Measurements from ENCODE around the gene ADD3. TPM values are rescaled to one million over a fixed set of nuclear protein-coding genes. Genes with fewer than 3 reads are reported as not detected.

Gene ADD3
- total RNA-seq, 1 experiment from 2014 or later: 57.8 TPM

DNA sequence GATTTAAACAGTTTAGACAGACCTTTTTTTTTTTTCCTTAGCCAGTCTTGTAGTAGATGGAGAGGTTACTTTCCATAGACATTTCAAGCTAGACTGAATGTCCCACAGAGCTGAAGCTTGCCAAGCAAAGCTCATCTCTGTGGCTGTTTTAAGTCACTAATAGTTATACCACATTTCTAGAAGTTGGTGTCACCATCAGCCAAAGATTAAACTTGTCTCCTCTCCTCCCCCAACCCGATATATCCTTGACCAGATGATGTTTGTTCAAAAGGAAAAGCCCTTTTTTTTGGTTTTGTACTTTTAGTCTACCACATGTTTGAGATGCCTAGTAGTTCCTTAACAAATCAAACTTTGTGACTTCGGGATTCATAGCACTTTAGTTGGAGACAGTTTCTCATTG is 66.1 kb downstream of the ADD3 start:
- no peak for DNase-seq
- Histone ChIP-seq H3K27ac (no peak overlapping the region), H3K4me1 (peaks cover 60% of the 10 kb centered on the region)

DNA sequence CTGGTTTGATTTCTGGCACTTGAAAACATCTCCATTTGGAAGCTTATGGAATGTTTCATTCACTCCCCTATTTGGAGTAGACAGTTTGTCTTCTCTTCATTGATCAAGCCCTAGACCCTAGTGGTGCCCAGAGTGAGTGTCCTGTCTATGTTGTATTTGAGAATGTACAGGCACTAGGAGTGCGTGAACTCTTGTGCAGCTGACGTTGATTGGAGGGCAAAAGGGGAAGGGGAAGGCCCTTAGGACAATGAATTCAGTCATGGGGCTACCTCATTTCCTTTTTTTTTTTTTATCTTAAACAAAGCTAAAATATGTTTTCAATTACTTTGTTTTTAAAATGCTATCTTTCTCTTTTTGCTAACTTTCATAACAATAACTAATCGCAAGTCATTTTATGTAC is 66.5 kb downstream of the ADD3 start:
- no peaks in the 10 kb centered on the region for H3K9me3 ChIP-seq (replicated peaks)
- no peaks in the 10 kb centered on the region for H3K36me3 ChIP-seq
- H3K4me3 ChIP-seq: no peak overlapping the region
- DNase-seq: peak; percentile 17 to 38
- no peaks in the 10 kb centered on the region for H3K27me3 ChIP-seq
- peak overlapping the region; percentile 49 for H3K27ac ChIP-seq
- peaks cover 57% of the 10 kb centered on the region for H3K4me1 ChIP-seq

More for the DNA sequence above, 66.1 kb downstream of the ADD3 start:
- Histone ChIP-seq H3K9me3 (replicated peaks) (no peaks in the 10 kb centered on the region), H3K36me3 (no peaks in the 10 kb centered on the region), H3K27me3 (no peaks in the 10 kb centered on the region), H3K4me3 (no peak overlapping the region)

DNA sequence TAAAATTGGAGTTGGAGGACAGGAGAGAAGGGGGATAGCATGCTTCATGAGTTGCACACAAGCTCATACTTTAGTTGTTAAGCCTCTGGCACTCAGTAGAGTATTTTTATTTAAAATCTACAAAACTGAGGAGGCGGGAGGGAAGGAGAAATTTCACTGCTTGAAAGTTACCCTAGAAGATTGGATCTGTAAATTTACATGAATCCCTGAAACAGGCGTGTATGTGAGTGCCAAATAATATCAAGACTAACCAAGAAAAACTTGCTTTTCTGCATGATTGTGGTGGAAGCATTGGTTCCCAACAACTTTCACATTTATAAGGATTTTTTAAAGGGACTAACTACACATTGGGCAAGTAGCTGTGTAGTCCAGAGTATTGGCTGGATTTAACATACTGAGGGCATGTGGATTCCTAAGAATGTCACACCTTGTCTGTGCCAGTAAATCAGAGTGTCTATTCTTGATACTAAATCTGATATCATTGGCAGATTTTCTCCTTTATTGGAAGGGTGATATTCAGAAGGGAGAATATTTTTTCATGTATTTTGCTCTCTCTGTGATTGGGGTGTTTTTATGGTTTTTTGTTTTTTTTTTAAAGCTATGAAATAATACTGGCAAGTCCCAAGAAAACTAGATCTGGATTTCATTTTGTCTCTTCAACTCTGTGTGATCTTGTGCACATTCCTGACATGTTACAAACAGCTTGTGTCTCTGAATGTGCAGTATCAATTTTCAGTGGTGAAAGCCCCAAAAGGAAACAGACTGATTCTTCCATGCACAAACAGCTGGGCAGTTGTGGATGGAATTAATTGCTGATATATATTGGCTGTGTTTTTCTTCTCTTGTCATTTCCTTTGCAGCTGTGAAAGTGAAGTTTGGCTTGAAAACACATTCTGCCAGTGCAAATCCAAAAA is 67.2 kb downstream of the ADD3 start:
- Histone ChIP-seq H3K9me3 (replicated peaks) (no peaks in the 10 kb centered on the region), H3K36me3 (no peaks in the 10 kb centered on the region), H3K27me3 (no peaks in the 10 kb centered on the region), H3K27ac (peak overlapping the region; percentile 49), H3K4me3 (no peak overlapping the region), H3K4me1 (peaks cover 50% of the 10 kb centered on the region)
- peak; percentile 53 to 85 for DNase-seq

DNA sequence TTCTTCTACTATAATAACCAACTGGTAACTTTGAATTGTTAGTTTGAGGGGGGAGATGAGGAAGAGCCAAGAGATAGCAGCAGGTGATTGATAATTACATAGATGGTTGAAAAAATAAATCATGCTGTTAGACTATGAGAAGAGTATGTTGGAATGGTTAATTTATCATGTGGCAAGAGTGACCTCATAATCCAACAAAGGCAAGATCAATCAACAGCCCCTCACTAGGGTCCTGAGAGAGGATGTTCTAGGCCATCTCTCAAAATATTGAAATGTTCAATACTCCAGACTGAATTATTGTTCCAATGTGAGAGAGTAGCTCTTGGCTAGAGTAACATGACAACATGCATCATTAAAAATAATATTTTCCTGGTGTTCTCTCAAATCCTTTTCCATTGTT is 67.9 kb downstream of the ADD3 start:
- Histone ChIP-seq H3K27me3 (no peaks in the 10 kb centered on the region), H3K4me3 (no peak overlapping the region), H3K27ac (peak overlapping the region; percentile 49), H3K36me3 (no peaks in the 10 kb centered on the region), H3K4me1 (peaks cover 47% of the 10 kb centered on the region), H3K9me3 (replicated peaks) (no peaks in the 10 kb centered on the region)
- DNase-seq: no peak

DNA sequence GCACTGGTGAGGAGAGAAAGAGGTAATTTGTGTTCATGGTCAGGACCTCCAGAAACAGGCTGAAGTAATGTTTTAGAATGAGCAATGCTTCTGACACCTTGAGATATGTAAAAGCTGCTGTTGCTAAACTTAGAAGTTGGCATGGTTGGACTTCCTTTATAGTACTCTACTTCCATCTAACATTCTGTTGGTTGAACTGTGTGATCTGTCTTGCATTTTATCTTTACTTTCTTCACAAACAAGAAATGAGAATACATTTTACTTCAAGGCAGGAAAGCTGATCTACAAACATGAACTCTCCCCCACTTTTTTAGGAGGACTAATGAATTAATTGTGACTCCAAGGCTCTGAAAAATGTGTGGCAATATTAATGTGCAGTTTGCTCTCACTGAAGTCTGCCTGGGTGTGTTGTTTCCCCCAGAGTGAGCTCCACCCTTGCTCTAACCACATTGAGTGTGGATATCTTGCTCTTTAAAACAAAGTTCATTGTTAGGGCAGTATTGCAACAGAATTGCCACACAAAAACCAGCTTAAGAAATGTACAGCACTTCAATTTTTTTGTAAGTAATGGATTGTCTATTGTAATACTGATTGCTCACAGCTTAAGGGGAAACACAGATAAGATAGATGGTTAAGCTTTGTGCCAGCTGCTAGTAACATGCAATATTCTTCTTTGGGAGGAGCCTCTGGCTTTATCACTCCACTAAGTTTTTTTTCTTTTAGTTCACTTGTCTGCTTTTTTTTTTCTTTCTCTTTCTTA is 69.0 kb downstream of the ADD3 start:
- peak overlapping the region; percentile 27 for H3K27ac ChIP-seq
- H3K4me3 ChIP-seq: no peak overlapping the region

DNA sequence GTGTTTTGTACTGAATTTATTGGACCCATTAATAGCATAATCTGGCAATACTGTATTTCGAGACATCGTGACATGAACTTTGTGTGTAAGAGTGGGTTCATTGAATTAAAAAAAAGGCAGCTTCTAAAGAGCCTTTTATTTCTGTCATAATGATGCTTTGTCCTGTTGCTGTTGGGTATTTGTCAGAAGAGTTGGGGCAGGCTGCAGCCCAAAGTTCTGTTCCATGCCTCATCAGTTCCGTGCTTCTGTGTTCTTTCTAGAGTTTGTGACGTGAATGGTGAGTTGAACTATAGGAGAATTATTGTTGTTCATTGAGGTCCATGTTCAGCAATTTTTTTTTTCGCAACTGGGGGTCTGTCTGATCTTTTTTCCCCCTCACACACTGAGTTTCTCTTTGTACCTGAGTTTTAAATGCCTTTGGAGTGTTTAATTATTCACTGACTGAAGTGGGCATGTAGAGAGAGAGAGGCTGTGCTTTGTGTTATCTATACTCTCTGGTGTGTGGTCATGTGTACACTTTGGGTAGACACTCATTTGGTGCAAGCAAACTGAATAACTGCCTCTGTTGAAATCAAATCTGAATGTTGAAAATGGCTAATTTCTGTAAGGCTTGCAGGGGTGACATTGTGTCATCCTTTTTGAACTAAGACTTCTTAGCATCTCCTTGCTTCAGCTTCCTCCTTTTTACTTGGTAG is 69.8 kb downstream of the ADD3 start:
- Histone ChIP-seq H3K27me3 (no peaks in the 10 kb centered on the region), H3K9me3 (replicated peaks) (0 out of 2 replicates have a peak, but pooled peaks cover 3% of the 10 kb centered on the region), H3K4me3 (no peak overlapping the region), H3K36me3 (no peaks in the 10 kb centered on the region), H3K4me1 (peaks cover 50% of the 10 kb centered on the region), H3K27ac (no peak overlapping the region)
- no peak for DNase-seq

More for the DNA sequence above, 69.0 kb downstream of the ADD3 start:
- H3K9me3 ChIP-seq (replicated peaks): no peaks in the 10 kb centered on the region
- no peaks in the 10 kb centered on the region for H3K27me3 ChIP-seq
- peak; percentile 11 to 47 for DNase-seq
- no peaks in the 10 kb centered on the region for H3K36me3 ChIP-seq
- H3K4me1 ChIP-seq: peaks cover 50% of the 10 kb centered on the region

DNA sequence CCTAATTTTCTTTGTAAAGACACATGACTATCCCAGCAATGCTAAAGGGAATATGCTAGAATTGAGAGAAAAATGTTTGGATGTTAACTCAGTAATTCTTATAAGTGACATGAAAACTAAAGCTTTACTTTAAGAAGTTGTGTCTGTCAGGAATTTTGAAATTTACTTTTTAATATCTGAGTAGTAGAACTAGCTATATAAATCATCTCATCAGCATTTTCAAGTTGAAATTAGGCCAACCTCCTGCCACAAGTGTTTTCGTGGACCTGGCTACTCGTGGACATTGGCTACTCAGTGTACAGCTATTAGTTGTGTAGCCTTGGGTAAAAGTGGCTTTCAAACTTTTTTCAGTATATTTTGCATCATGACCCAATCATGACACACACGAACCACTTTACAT is 70.5 kb downstream of the ADD3 start:
- Histone ChIP-seq H3K27ac (no peak overlapping the region), H3K27me3 (no peaks in the 10 kb centered on the region), H3K9me3 (replicated peaks) (0 out of 2 replicates have a peak, but pooled peaks cover 5% of the 10 kb centered on the region), H3K4me1 (peaks cover 50% of the 10 kb centered on the region), H3K36me3 (no peaks in the 10 kb centered on the region), H3K4me3 (no peak overlapping the region)
- no peak for DNase-seq

DNA sequence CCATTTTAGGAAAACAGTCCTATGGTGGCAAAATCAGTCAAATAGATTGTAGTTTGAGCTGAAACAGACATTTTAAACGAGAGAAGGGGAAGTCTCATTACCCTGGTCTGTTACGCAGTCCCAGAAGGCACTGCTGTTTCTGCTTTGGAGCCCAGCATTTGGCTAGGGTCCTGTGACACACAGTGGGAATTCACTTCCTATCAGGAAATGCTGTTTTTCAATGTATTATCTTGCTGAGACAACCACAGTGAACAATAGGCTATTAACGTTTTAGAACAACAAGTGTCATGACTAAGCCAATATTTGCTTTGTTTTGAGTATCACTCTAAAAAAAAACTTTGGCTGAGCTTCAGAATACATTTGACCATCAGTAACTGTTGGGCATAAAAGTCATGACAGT is 74.1 kb downstream of the ADD3 start:
- H3K4me1 ChIP-seq: peaks cover 20% of the 10 kb centered on the region
- 0 out of 2 replicates have a peak, but pooled peaks cover 5% of the 10 kb centered on the region for H3K9me3 ChIP-seq (replicated peaks)
- DNase-seq: no peak
- H3K36me3 ChIP-seq: no peaks in the 10 kb centered on the region
- no peaks in the 10 kb centered on the region for H3K27me3 ChIP-seq
- H3K27ac ChIP-seq: no peak overlapping the region
- no peak overlapping the region for H3K4me3 ChIP-seq

DNA sequence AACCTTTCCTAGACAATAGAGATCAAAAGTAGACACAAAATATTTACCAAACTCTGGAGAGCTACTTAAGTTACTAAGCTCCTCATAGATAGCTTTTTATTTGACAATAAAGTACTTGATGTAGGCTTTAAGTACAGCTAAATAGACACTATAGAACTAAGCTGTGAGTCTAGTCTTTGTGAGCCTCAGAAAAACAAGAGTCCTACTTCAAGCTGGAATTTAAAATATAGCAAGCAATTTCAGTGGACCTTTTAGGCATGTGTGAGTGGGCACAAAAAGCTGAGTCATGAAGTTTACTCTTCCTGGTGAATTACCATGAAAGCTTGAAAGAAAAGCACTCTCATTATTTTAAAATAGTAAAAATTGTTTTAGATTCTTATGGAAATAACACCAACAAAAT is 76.1 kb downstream of the ADD3 start:
- DNase-seq: no peak
- no peaks in the 10 kb centered on the region for H3K27me3 ChIP-seq
- H3K36me3 ChIP-seq: no peaks in the 10 kb centered on the region
- peaks cover 7% of the 10 kb centered on the region; the same call in 1 of the 2 replicates for H3K4me1 ChIP-seq
- H3K9me3 ChIP-seq (replicated peaks): 0 out of 2 replicates have a peak, but pooled peaks cover 5% of the 10 kb centered on the region
- H3K4me3 ChIP-seq: no peak overlapping the region
- H3K27ac ChIP-seq: no peak overlapping the region

DNA sequence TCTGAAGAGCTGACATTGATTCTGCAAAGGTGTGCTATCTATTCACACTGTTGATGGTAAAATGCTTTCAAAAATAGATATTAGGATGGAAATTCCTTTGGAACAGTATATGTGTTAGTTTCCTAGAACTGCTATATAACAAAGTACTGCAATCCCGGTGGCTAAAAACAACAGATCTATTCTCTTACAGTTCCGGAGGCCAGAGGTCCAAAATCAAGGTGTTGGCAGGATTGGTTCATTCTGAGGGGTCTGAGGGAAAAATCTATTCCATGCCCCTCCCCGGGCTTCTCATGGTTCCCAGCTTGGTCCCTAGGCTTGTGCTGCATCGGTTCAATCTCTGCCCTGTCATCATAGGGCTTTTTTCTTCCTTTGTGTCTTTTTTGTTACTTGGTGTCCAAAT is 79.9 kb downstream of the ADD3 start:
- Histone ChIP-seq H3K27me3 (no peaks in the 10 kb centered on the region), H3K9me3 (replicated peaks) (0 out of 2 replicates have a peak, but pooled peaks cover under 1% of the 10 kb centered on the region), H3K36me3 (no peaks in the 10 kb centered on the region), H3K4me3 (no peak overlapping the region), H3K27ac (no peak overlapping the region), H3K4me1 (no peaks in the 10 kb centered on the region)
- no peak for DNase-seq

DNA sequence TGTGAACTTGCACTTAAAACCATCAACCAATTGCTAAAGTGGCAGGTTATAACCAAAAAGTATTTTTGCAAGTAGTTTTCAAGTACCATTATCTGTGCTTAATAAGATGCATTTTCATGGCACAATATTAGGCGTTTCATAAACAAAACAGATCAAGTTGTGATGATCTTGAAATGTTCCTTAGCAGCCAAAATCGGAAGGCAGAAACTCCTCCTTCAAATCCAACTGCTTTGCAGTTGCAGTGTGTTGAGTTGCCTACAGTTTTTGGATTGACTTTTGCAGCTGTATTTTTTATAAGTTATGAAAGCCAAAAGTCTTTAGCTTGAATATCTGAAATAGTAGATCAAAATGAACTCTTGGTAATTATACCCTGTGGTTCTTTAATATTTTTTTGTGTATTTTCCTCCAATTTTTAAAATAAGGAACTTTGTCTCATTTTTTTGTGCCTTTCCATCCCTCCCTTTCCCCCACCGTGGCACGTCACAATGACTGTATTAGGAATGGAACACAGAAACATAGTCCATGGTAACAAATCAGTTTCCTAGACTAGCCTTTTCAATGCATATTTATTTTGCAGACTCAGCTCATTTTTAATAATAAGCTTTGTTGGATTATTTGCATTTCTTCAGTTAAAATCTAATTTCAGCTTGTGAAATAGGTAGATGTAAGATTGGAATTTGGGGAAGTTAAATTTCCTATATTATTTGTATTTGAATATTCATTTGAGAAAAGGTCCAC is 80.8 kb downstream of the ADD3 start:
- Histone ChIP-seq H3K27ac (no peak overlapping the region), H3K36me3 (no peaks in the 10 kb centered on the region), H3K9me3 (replicated peaks) (no peaks in the 10 kb centered on the region), H3K4me1 (no peaks in the 10 kb centered on the region), H3K4me3 (no peak overlapping the region), H3K27me3 (no peaks in the 10 kb centered on the region)
- DNase-seq: no peak

DNA sequence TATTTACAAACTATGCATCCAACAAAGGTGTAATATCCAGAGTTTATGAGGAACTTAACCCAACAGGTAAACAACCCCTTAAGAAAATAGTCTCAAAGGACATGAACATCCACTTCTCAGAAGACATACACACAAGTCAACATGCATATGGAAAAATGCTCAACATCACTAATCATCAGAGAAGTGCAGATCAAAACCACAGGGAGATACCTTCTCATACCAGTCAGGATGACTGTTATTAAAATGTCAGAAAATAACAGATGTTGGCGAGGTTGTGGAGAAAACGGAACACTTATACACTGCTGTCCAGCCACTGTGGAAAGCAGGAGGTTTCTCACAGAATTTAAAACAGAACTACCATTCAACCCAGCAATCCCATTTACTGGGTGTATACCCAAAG is 84.0 kb downstream of the ADD3 start:
- Histone ChIP-seq H3K4me1 (no peaks in the 10 kb centered on the region; the same call in 1 of the 2 replicates), H3K9me3 (replicated peaks) (no peaks in the 10 kb centered on the region; the same call in 1 of the 2 replicates), H3K27me3 (no peaks in the 10 kb centered on the region), H3K4me3 (no peak overlapping the region), H3K27ac (no peak overlapping the region), H3K36me3 (no peaks in the 10 kb centered on the region; the same call in 1 of the 2 replicates)
- no peak for DNase-seq

DNA sequence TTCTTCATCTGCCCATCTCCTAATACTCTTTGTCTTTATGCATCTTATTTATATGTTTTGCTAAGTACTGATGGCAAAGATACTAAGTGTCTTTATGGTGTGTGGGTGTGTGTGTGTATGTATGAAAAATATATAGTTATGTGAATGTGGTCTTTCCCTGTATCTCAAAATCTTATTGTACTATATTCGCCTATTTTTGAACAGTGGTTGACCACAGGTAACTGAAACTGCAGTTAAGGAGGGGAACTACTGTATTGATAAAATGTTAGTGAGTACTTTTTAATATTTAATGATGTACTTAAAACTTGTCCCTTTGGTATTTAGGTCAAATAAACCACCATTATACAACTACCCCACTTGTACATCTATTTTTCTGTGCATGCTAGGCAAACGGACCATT is 85.9 kb downstream of the ADD3 start:
- DNase-seq: no peak
- H3K4me1 ChIP-seq: no peaks in the 10 kb centered on the region; the same call in 1 of the 2 replicates

DNA sequence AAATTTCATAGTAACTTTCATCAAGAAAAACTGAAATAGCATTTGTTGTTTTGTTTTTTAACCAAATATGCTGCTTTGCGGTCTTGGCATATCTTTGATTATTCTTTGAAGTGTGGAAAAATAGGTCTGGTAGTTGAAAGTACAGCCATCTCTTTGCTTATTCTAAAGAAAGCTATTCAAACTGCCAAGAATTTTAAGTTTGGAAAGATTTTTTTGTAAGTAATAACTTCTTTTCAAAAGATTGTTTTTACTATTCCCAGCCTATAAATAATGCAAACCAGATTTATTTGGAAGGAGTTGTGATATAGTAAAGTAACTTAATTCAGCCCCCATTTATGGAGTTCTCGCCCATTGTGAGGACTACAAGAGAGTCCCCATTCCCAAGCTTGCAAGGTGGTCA is 87.0 kb downstream of the ADD3 start:
- Histone ChIP-seq H3K36me3 (no peaks in the 10 kb centered on the region; the same call in 1 of the 2 replicates), H3K27me3 (no peaks in the 10 kb centered on the region), H3K4me1 (no peaks in the 10 kb centered on the region; the same call in 1 of the 2 replicates), H3K9me3 (replicated peaks) (no peaks in the 10 kb centered on the region; the same call in 1 of the 2 replicates), H3K4me3 (no peak overlapping the region), H3K27ac (no peak overlapping the region)
- no peak for DNase-seq

More for the DNA sequence above, 85.9 kb downstream of the ADD3 start:
- no peak overlapping the region for H3K27ac ChIP-seq
- no peaks in the 10 kb centered on the region; the same call in 1 of the 2 replicates for H3K9me3 ChIP-seq (replicated peaks)
- no peaks in the 10 kb centered on the region; the same call in 1 of the 2 replicates for H3K36me3 ChIP-seq
- H3K27me3 ChIP-seq: no peaks in the 10 kb centered on the region
- no peak overlapping the region for H3K4me3 ChIP-seq

Measured in SJCRH30 (cell line).